Liver (tissue), 3 donors: ENCODE measurements around the gene TCHHL1.

Experiments
- ATF3 ChIP-seq: IDR thresholded peaks from 2 replicates; pipeline ENCODE4 v1.6.1; 2016; ENCODE audit warnings: antibody characterized with exemption
- CTCF ChIP-seq: fragments of 150-350 bp; IDR thresholded peaks from 2 replicates; pipeline ENCODE4 v1.5.1; 2017; ENCODE audit warnings: improper control_type of control experiment, low read depth, low read length; ENCODE audit not compliant: missing input control
- EGR1 ChIP-seq, 2 donors: IDR thresholded peaks; 2 replicates each; pipeline ENCODE4 v1.6.1; 2016 to 2018; ENCODE audit warnings: antibody characterized with exemption in 2 of 2, low read depth in 2 of 2
- GABPA ChIP-seq, 2 donors: IDR thresholded peaks in 1 of 2; conservative IDR thresholded peaks in 1 of 2; 2 replicates each; pipeline ENCODE4 v1.6.1; 2016; ENCODE audit warnings: antibody characterized with exemption in 2 of 2, mild to moderate bottlenecking in 1 of 2, moderate library complexity in 1 of 2
- JUND ChIP-seq, 2 donors: IDR thresholded peaks; 2 replicates each; pipeline ENCODE4 v1.6.1; 2016; ENCODE audit warnings: antibody characterized with exemption in 2 of 2
- MAX ChIP-seq: IDR thresholded peaks from 2 replicates; pipeline ENCODE4 v1.6.1; 2016; ENCODE audit warnings: antibody characterized with exemption
- NR2F2 ChIP-seq: IDR thresholded peaks from 2 replicates; pipeline ENCODE4 v1.6.1; 2016; ENCODE audit warnings: antibody characterized with exemption
- RAD21 ChIP-seq, 2 donors: IDR thresholded peaks; 2 replicates each; pipeline ENCODE4 v1.6.1; 2016; ENCODE audit warnings: antibody characterized with exemption in 2 of 2, mild to moderate bottlenecking in 2 of 2
- REST ChIP-seq: IDR thresholded peaks from 2 replicates; pipeline ENCODE4 v1.6.1; 2016; ENCODE audit warnings: antibody characterized with exemption, mild to moderate bottlenecking
- RXRA ChIP-seq, 2 donors: IDR thresholded peaks; 2 replicates each; pipeline ENCODE4 v1.6.1; 2017 to 2018; ENCODE audit warnings: antibody characterized with exemption in 2 of 2, mild to moderate bottlenecking in 1 of 2
- TAF1 ChIP-seq: conservative IDR thresholded peaks from 2 replicates; pipeline ENCODE4 v1.6.1; 2016; ENCODE audit warnings: antibody characterized with exemption, mild to moderate bottlenecking
- YY1 ChIP-seq: IDR thresholded peaks from 2 replicates; pipeline ENCODE4 v1.6.1; 2016; ENCODE audit warnings: antibody characterized with exemption, mild to moderate bottlenecking
- ZBTB33 ChIP-seq: IDR thresholded peaks from 2 replicates; pipeline ENCODE4 v1.6.1; 2016; ENCODE audit warnings: antibody characterized with exemption
- donor health status: healthy.
- donor health status: healthy.

- TF ChIP-seq REST (no peak), CTCF (no peak), MAX (no peak), RAD21 (IDR thresholded peaks at IDR 0.05) (no peak), YY1 (no peak), JUND (IDR thresholded peaks at IDR 0.05) (no peak), RXRA (IDR thresholded peaks at IDR 0.05) (no peak), ZBTB33 (no peak), TAF1 (no peak), ATF3 (no peak), NR2F2 (no peak), EGR1 (IDR thresholded peaks at IDR 0.05; ENCODE audit: low read depth in 2 of 2) (no peak), GABPA (IDR thresholded peaks at IDR 0.05 in 1 of 2, conservative IDR thresholded peaks at IDR 0.05 in 1 of 2) (no peak)
Observed at GRCh38 chr1:152047413-152047729, 41.5 kb downstream of the TCHHL1 start.
